ENCODE measurements around the gene SVIL. TPM values are rescaled to one million over a fixed set of nuclear protein-coding genes. Genes with fewer than 3 reads are reported as not detected.

The SVIL gene
- total RNA-seq, 4 donors from 2014 or later, result 785 to 1,099 (median 921) TPM

GRCh38 chr10:29648983-29649268 is 14.2 kb upstream of the SVIL start:
- Histone ChIP-seq H3K27ac (replicated peaks in 1 of 4) (peak overlapping the region; percentile 77 to 94 (median 86)), H3K36me3 (peaks cover 0 to 12% (median 0%) of the 10 kb centered on the region in 4 donors), H3K27me3 (no peaks in the 10 kb centered on the region), H3K9me3 (no peaks in the 10 kb centered on the region), H3K4me3 (no peak overlapping the region), H3K4me1 (peaks cover 29 to 84% (median 83%) of the 10 kb centered on the region in 4 donors)
- intact Hi-C loops (cut with DNase I), result no loop called here
- TF ChIP-seq CTCF (IDR thresholded peaks at IDR 0.05), result no peak
- no peak for TF ChIP-seq POLR2A (IDR thresholded peaks at IDR 0.05; ENCODE audit: low read depth)
- no peak for TF ChIP-seq POLR2AphosphoS5 (IDR thresholded peaks at IDR 0.05)
- TF ChIP-seq EP300 (IDR thresholded peaks at IDR 0.05), result no peak
- 60% methylated on average over 1 of the region's 1 CpG for WGBS
- no peak for DNase-seq (ENCODE audit: extremely low spot score)

GRCh38 chr10:29648114-29648982 is 13.6 kb upstream of the SVIL start:
- TF ChIP-seq POLR2AphosphoS5 (IDR thresholded peaks at IDR 0.05) (peak in 1 of 2 donors; percentile 13), POLR2A (IDR thresholded peaks at IDR 0.05; ENCODE audit: low read depth) (no peak)
- no peaks in the 10 kb centered on the region for H3K9me3 ChIP-seq
- WGBS, result 30% methylated on average over 9 of the region's 9 CpGs
- no peaks in the 10 kb centered on the region for H3K27me3 ChIP-seq
- peaks cover 0 to 11% (median 0%) of the 10 kb centered on the region in 4 donors for H3K36me3 ChIP-seq
- H3K4me1 ChIP-seq, result peaks cover 35 to 90% (median 89%) of the 10 kb centered on the region in 4 donors
- H3K27ac ChIP-seq (replicated peaks in 1 of 4), result peak overlapping the region; percentile 77 to 94 (median 86)
- intact Hi-C loops (cut with DNase I), result no loop called here
- H3K4me3 ChIP-seq, result no peak overlapping the region
- no peak for DNase-seq (ENCODE audit: extremely low spot score)

GRCh38 chr10:29647478-29647877 is 12.7 kb upstream of the SVIL start:
- intact Hi-C loops (cut with DNase I), result no loop called here
- H3K4me1 ChIP-seq, result peaks cover 44 to 98% (median 95%) of the 10 kb centered on the region in 4 donors
- no peaks in the 10 kb centered on the region for H3K27me3 ChIP-seq
- no peaks in the 10 kb centered on the region for H3K9me3 ChIP-seq
- H3K36me3 ChIP-seq, result peaks cover 0 to 2% (median 0%) of the 10 kb centered on the region in 4 donors
- no peak for DNase-seq (ENCODE audit: extremely low spot score)
- 28% methylated on average over 5 of the region's 5 CpGs for WGBS
- TF ChIP-seq EP300 (IDR thresholded peaks at IDR 0.05), result no peak
- TF ChIP-seq POLR2A (IDR thresholded peaks at IDR 0.05; ENCODE audit: low read depth), result no peak
- TF ChIP-seq CTCF (IDR thresholded peaks at IDR 0.05), result no peak
- no peak for TF ChIP-seq POLR2AphosphoS5 (IDR thresholded peaks at IDR 0.05)
- H3K27ac ChIP-seq (replicated peaks in 1 of 4), result peak overlapping the region; percentile 77 to 94 (median 86)
- peak overlapping the region in 2 of 4 donors; percentile 11 to 15 for H3K4me3 ChIP-seq

- H3K4me1 ChIP-seq, result peaks cover 47 to 99% (median 98%) of the 10 kb centered on the region in 4 donors
- intact Hi-C loops (cut with DNase I), result no loop called here
- DNase-seq (ENCODE audit: extremely low spot score), result no peak
Measured at GRCh38 chr10:29646960-29647461, 12.2 kb upstream of the SVIL start.

GRCh38 chr10:29646238-29646902 is 11.6 kb upstream of the SVIL start:
- Histone ChIP-seq H3K4me3 (peak overlapping the region in 2 of 4 donors; percentile 15 to 27), H3K9me3 (no peaks in the 10 kb centered on the region), H3K27ac (replicated peaks in 1 of 4) (peak overlapping the region; percentile 77 to 94 (median 86)), H3K27me3 (no peaks in the 10 kb centered on the region), H3K4me1 (peaks cover 47 to 99% (median 97%) of the 10 kb centered on the region in 4 donors), H3K36me3 (no peaks in the 10 kb centered on the region)
- WGBS, result 19% methylated on average over 8 of the region's 8 CpGs
- intact Hi-C loops (cut with DNase I), result no loop called here
- DNase-seq (ENCODE audit: extremely low spot score), result no peak
- TF ChIP-seq POLR2A (IDR thresholded peaks at IDR 0.05; ENCODE audit: low read depth), result no peak
- peak; percentile 30 to 38 for TF ChIP-seq POLR2AphosphoS5 (IDR thresholded peaks at IDR 0.05)

More at GRCh38 chr10:29646960-29647461, 12.2 kb upstream of the SVIL start:
- WGBS, result 20% methylated on average over 3 of the region's 3 CpGs
- peak; percentile 52 for TF ChIP-seq EP300 (IDR thresholded peaks at IDR 0.05)
- TF ChIP-seq POLR2AphosphoS5 (IDR thresholded peaks at IDR 0.05), result peak; percentile 60 to 74
- no peak for TF ChIP-seq POLR2A (IDR thresholded peaks at IDR 0.05; ENCODE audit: low read depth)
- Histone ChIP-seq H3K9me3 (no peaks in the 10 kb centered on the region), H3K4me3 (peak overlapping the region in 3 of 4 donors; percentile 11 to 27 (median 15)), H3K27ac (replicated peaks in 1 of 4) (peak overlapping the region; percentile 77 to 94 (median 86)), H3K27me3 (no peaks in the 10 kb centered on the region), H3K36me3 (no peaks in the 10 kb centered on the region)

Data from esophagus muscularis mucosa (tissue), 4 donors.